ENCODE measurements around the gene PEPD.

- TF ChIP-seq, protein P1, sequence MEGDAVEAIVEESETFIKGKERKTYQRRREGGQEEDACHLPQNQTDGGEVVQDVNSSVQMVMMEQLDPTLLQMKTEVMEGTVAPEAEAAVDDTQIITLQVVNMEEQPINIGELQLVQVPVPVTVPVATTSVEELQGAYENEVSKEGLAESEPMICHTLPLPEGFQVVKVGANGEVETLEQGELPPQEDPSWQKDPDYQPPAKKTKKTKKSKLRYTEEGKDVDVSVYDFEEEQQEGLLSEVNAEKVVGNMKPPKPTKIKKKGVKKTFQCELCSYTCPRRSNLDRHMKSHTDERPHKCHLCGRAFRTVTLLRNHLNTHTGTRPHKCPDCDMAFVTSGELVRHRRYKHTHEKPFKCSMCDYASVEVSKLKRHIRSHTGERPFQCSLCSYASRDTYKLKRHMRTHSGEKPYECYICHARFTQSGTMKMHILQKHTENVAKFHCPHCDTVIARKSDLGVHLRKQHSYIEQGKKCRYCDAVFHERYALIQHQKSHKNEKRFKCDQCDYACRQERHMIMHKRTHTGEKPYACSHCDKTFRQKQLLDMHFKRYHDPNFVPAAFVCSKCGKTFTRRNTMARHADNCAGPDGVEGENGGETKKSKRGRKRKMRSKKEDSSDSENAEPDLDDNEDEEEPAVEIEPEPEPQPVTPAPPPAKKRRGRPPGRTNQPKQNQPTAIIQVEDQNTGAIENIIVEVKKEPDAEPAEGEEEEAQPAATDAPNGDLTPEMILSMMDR (IDR thresholded peaks at IDR 0.05), result no peak
- TF ChIP-seq POLR2A (IDR thresholded peaks at IDR 0.05), result no peak
Observed at GRCh38 chr19:33382006-33382405, 139.6 kb downstream of the PEPD start.
